GM18505 (cell line): ENCODE measurements around the gene TXNDC11.

ENCODE experiments used
- ATAC-seq: cut with Tn5 transposase; IDR thresholded peaks from one replicate; pipeline ENCODE4 v1.9.1; 2021; ENCODE audit not compliant: unreplicated experiment
- POLR2A ChIP-seq: IDR thresholded peaks from 4 replicates; pipeline ENCODE4 v1.6.1; 2011; ENCODE audit warnings: borderline replicate concordance; ENCODE audit not compliant: insufficient read depth, insufficient read length; ENCODE audit errors: extremely low read depth

The TXNDC11 gene

DNA sequence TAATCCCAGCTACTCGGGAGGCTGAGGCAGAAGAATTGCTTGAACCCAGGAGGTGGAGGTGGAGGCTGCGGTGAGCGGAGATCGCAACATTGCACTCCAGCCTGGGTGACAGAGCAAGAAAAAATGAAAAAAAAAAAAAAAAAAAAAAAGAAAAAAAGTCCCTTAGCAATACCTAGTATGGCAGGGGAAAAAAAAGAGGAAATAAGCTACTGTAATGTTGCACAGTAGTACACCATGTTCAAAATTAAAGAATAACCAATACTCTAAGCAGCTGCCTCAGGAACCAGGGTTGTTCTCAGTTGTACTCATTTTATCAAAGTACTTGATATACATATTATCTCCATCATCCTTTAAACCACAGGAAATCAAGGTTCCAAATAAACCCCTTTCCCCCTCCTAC, 17.3 kb upstream of the TXNDC11 start:
- ATAC-seq = no peak
- no peak for TF ChIP-seq POLR2A

DNA sequence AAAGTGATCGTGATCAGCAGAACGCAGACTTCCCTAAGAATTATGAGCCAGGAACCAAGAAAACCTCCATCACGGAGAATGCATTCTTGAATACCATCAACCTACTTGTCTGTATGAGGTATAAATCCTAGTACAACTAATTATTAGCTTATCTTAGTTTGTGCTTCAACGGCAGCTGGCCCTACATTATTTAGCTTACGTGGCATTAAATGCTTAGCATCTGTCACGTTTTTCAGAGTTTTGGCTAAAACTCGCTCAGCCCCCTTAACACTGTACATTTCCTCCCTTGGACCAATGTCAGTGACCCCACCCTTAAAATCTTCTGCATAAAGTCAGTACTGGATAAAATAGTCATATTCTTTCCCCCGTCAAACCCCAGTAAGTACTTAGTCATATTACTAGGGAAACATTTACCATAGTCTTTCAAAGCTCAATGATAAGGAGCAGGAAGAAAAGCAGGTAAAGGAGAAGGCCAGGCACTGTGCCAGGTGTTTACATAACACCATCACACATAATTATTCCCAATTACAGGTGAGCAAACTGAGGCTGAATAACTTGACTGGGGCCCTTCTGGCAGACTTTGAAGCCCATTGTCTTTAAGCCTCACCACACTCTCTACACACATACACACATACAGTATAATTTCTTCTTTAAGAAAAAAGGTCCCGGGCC, 16.6 kb upstream of the TXNDC11 start:
- ATAC-seq = no peak
- no peak for TF ChIP-seq POLR2A

DNA sequence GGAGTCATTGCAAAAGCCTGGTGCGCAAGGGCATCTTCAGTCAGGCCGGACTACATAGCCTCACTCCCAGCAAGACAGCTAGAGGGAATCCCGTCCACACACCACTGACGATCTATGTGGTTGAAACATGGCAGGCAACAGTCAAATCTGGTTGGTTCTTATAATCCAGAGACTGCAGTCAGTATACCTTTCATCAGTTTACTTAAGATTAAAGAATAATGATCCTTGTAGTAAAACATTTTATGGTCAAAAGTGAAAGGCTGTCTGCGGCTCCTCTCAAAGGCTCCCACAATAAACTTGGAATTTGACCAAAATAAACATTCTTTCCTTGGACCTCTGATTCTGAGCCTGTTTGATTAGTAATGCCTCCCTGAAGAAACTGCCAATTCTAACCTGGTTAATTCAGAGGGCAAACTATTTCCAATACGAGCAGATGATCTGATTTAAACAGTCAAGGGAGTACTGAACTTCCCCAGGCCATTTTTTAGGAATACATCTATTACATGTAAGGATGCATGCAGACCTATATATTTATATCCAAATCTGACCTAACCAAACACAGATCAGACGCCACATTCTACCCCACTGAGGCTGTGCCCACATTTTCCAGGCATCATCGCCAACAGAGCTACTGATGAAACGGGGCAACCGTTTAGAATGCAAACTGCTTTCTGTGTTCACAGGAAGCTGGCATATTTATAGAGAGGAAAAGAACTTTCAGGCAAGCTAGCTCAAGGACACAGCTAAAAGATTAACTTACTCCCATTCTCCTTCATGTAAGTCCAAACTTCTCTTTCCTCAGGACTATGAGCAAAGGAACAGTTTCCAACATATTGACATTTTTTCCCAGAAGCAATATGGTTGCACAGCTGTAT, 15.3 kb upstream of the TXNDC11 start:
- no peak for TF ChIP-seq POLR2A
- ATAC-seq = no peak

DNA sequence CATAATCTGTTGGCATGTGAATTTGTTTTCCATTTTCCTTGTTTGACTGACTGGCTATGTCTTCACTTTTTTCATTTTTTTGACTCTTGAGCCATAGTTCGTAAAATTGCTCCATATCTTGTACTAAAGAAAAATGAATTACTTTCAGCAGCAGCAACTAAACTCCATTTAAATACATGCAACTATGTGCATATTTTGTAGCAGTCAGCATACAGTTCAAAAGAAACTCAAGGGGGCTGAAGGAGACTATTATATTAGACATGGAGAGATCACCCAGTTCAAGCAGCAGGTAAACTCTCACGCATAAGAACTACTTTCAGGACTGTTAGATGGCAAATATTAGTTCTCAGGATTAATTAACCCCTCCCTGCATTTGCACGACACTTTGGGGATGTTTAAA, 13.6 kb upstream of the TXNDC11 start:
- ATAC-seq = no peak
- TF ChIP-seq POLR2A = no peak

DNA sequence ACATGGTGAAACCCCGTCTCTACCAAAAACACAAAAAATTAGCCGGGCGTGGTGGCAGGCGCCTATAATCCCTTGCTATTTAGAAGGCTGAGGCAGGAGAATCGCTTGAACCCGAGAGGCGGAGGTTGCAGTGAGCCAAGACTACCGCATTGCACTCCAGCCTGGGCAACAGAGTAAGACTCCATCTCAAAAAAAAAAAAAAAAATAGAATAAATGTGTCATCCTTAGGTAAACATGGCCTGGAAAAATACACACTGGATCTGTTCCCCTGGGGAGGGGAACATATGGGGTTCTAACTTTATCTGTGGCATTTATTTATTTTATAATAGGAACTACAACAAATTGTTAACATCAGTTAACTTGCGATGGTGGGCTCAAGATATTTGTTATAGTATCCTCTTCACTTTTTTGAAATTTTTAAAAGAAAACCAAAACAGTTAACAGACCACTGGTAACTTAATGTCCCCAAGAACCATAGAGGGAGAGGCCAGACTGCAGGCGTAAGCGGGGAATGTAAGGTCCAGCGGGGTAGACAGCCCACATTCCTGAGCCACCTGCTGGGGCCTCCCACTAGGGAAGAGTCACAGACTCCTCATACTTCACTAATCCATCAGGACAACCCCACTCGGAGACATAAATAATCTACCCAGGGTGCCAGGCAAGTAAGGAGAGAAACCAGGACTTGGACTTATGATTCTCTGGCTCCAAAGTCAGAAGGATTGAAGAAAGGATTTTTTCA, 12.5 kb upstream of the TXNDC11 start:
- ATAC-seq = no peak

DNA sequence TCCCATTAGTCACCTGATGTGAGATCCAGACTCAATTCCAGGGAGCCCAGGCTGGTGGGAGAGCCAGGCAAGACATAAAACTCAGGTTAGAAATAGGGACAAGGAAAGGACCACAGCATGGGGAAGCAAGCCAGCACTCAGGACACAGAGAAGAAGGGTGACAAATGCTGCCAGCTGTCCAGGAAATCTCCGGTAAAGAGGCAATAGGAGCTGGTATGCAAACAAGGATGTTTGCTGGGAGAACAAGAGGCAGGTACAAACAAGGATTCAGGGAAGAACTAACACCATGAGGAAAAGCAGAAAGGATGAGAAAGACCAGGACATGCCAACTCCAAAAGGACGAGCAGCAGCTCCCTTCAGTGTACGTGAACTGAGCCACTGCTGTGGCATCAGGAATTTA, 10.2 kb upstream of the TXNDC11 start:
- no peak for TF ChIP-seq POLR2A
- no peak for ATAC-seq

More for the DNA sequence above, 12.5 kb upstream of the TXNDC11 start:
- TF ChIP-seq POLR2A = no peak

DNA sequence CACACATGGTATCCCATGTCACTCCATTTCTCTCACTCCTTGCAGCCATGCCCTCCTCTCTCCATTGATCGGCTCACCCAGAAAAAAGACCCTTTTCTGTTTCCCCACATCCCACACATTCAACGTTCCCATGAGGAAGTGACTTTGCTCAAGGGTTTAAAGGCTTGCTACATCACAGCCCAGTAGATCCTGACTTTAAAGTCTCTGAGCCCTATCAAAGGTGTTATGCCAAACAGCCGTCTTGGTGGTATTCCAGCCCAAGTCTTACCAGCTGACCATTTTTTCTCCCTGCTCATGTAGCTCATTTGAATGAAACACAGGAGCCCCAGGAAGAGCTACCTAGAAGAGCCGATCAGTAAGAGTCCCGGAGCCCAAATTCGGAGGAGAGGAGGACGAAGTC, 7.4 kb upstream of the TXNDC11 start:
- ATAC-seq = no peak
- no peak for TF ChIP-seq POLR2A

DNA sequence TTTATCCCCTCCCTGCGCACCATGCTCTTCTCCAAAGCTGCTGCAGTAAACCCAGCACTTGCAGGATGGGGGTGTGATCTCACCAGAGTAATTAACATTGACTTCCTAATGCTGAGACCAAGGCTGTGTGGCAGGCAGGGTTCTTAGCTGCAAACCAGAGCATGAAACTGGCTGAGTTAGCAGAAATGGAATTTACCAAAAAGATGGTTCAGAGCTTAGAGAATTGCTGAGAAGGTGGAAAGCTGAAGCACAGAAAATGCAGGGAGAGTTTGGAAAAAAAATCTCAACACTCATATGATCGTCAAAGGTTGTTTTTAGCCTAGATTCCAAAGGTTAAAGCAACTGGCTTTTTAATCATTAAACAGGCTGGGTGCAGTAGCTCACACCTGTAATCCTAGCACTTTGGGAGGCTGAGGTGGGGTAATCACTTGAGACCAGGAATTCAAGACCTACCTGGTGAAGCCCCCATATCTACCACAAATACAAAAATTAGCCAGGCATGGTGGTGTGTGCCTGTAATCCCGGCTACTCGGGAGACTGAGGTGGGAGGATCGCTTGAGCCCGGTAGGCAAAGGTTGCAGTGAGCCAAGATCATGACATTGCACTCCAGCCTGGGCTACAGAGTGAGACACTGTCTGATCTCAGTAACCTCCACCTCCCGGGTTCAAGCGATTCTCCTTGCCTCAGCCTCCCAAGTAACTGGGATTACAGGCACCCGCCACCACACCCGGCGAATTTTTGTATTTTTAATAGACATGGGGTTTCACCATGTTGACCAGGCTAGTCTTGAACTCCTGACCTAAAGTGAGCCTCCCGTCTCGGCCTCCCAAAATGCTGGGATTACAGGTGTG, 6.0 kb upstream of the TXNDC11 start:
- no peak for TF ChIP-seq POLR2A

DNA sequence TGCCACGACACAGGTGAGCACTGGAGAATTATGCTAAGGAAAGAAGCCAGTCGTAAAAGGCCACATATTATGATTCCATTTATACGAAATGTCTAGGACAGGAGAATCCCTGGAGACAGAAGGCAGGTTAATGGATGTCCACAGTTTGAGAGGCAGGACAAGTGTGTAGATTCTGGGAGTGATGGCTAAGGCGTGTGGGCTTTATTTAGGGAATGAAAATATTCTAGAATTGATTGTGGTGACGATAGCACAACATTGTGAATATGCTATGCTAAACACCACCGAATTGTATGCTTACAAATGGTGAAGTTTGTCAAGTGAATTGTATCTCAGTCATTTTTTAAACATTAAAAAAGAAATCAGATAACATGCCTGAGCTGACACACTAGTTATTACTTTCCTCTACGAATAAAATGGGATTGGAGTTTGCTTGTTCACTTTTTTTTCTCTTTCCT, 5.3 kb upstream of the TXNDC11 start:
- no peak for ATAC-seq
- no peak for TF ChIP-seq POLR2A

More for the DNA sequence above, 6.0 kb upstream of the TXNDC11 start:
- no peak for ATAC-seq

DNA sequence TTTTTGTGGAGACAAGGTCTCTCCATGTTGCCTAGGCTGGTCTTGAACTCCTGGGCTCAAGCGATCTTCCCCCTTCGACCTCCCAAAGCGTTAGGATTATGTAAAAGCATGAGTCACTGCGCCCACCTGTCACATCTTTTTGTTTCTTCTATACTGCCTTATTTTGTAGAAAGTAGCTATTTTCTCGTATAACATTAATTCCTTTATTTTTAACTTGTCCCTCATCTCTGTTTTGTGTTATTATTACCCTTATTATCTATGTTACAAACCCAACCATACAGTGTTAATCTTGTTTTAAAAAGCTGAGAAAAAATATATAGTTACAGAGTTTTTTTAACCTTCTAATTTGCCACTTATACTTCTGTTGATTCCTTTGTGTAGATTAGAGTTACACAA, 1.4 kb upstream of the TXNDC11 start:
- no peak for ATAC-seq
- TF ChIP-seq POLR2A = no peak

DNA sequence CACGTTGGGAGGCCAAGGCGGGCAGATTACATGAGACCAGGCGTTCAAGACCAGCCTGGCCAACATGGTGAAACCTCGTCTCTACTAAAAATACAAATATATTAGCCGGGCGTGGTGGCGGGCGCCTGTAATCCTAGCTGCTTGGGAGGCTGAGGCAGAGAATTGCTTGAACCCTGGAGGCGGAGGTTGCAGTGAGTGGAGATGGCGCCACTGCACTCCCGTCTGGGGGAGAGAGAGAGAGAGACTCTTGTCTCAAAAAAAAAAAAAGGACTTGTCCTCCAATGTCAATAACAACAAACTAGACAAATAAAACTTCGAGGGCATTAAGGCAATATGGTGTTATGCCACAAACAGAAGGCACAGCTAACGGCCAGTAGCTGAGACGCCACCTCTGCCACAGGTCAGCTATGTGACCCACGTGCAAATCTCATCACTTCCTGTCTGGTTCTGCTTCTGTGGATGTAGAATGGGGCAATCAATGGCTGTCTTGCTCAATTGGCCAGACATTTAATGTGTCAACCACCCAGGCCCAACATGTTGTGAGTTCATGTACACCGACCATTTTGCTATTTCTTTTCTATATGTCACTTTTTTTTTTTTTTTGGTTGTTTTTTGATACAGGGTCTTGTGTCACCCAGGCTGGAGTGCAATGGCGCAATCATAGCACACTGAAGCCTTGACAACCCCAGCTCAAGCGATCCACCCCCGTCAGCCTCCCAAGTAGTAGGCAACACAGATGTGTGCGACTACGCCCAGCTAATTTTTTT, 834 bp upstream of the TXNDC11 start:
- no peak for ATAC-seq
- no peak for TF ChIP-seq POLR2A

DNA sequence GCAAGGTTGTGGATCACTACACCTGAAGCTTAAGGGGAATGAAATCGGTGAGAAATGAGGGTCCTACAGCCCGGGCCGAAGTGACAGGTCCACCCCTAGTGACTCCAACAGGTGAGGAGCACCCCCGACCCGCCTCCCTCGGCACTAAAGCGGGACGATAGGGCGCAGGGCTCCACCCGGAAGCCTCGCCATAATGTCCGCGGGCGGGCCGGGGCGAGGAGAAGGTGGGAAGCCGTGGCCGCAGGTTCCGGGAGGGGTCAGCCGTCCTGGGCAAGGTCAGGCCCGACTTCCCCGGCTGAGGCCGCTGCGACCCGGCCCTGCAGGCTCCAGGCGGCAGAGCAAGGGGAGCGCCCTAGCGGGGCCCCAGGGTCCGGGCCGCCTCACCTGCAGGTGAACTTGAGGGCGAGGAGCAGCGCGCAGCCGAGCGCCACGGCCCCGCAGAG, 543 bp downstream of the TXNDC11 start:
- peak; percentile 32 for ATAC-seq
- no peak for TF ChIP-seq POLR2A
